ENCODE measurements around the gene CDH19.

DNA sequence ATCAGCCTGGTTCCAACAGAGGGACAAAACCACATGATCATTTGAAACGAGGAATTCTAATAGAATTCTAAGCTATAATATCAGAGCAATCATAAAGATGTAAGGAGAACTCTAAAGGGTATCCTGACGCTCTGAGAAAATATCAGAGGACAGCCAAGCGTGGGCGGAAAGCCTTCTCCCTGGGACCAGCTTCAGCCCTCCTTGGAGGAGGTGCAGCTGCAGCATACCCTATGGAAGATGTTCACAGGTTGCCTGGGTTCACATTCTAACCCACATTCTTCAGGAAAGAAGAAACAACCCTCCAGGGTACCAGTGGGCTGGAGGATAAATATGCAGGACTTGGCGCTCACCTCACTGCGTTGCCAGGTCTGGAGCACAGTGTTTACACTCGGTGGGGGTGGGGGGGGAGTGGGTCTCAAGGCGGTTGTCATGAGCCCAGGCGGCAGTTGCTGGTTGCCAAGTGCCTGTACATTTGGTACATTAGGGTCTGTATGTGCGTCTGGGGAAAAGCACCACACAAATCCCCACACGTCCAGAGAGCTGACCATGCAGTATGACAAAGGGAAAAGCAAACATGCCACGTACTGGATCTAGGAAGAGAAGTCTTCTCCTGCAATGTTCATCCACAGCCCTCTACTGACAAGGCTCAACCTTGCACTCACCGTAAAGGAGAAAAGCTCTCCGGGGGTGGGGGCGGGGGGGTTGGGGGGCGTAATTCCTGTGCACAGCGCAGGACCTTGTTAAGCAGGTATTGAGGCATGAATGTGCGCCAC is 80.5 kb downstream of the CDH19 start:
- TF ChIP-seq, protein P1, sequence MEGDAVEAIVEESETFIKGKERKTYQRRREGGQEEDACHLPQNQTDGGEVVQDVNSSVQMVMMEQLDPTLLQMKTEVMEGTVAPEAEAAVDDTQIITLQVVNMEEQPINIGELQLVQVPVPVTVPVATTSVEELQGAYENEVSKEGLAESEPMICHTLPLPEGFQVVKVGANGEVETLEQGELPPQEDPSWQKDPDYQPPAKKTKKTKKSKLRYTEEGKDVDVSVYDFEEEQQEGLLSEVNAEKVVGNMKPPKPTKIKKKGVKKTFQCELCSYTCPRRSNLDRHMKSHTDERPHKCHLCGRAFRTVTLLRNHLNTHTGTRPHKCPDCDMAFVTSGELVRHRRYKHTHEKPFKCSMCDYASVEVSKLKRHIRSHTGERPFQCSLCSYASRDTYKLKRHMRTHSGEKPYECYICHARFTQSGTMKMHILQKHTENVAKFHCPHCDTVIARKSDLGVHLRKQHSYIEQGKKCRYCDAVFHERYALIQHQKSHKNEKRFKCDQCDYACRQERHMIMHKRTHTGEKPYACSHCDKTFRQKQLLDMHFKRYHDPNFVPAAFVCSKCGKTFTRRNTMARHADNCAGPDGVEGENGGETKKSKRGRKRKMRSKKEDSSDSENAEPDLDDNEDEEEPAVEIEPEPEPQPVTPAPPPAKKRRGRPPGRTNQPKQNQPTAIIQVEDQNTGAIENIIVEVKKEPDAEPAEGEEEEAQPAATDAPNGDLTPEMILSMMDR (IDR thresholded peaks at IDR 0.05): no peak
- TF ChIP-seq POLR2A (IDR thresholded peaks at IDR 0.05): no peak
